AG04449 (cell line): ENCODE measurements around the gene KANSL2.
"Not testable (repeated sequence)": the region's sequence is repeated elsewhere in the genome, so short reads cannot be mapped to it uniquely, and the experiment has no call there.

ENCODE experiments used
- CTCF ChIA-PET: fragments of 350-600 bp; formaldehyde crosslinking; extraction: SDS; loops from one replicate; lab custom pipeline; 2021; ENCODE audit warnings: antibody characterized with exemption; lab: Yijun Ruan, JAX
- POLR2A ChIA-PET: fragments of 400-600, 350-600 bp; formaldehyde crosslinking; extraction: SDS; loops from one replicate; lab custom pipeline; 2020; ENCODE audit warnings: antibody characterized with exemption, inconsistent platforms; lab: Yijun Ruan, JAX
- DNase-seq: peaks from one replicate; pipeline ENCODE4 v3.0.0-alpha.2; 2010; ENCODE audit warnings: low read depth, low spot score
- H3K4me3 ChIP-seq: 2 replicates; pipeline ENCODE4 v1.5.1; 2011; ENCODE audit warnings: low read depth, mild to moderate bottlenecking, control low read depth, low read length
- CTCF ChIP-seq: IDR thresholded peaks from one replicate; pipeline ENCODE4 v1.5.1; 2011; ENCODE audit warnings: mild to moderate bottlenecking, moderate library complexity, low read length, control low read depth, inconsistent platforms; ENCODE audit not compliant: insufficient read depth; ENCODE audit errors: missing control alignments

Gene KANSL2

DNA sequence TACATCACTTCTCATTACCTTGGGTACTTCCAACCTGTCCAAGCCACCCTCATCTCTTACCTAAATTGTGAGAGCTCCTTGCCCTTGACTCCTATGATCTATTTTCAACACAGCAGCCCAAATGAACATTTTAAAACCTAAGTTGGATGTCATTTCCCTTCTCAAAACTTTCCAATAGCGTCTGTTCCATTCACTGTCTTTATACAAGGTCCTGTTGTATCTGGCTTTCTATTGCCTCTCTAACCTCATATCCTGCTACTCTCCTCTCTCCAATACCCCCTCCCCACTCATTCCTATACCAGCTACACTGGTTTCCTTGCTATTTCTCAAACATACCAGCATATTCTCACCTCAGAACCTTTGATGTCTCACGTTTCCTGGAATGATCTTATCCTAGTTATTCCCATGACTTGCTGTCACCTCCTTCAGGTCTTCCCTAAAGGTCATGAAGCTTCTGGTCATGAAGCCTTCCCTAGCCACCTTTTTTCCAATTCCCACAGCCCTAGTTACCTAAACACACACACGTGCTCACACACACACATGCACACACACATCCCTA is 4.1 kb upstream of the KANSL2 start:
- DNase-seq = no peak
- no peak overlapping the region for H3K4me3 ChIP-seq
- ChIA-PET CTCF (interaction anchor here (0.7 kb wide), 1 partner anchor 9 kb away, joined by 4 read pairs; no protein-coding TSS in a partner anchor), POLR2A (no interaction called here)
- no peak for TF ChIP-seq CTCF

DNA sequence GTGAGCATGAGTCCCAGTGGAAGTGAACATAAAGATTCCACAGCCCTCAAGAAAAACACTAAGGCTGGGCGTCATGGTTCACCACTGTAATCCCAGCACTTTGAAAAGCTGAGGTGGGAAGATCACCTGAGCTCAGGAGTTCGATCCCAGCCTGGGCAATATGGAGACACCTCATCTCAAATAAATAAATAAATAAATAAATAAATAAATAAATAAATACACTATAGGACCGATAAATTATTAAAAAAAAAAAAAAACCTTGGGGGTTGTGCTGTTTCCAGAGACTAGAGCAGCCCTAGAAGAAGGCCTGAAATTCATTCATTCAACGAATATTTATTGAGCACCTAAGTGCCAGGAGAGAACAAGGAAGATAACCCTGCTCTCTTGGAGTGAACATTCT is 1.5 kb upstream of the KANSL2 start:
- H3K4me3 ChIP-seq = no peak overlapping the region
- no peak for TF ChIP-seq CTCF
- POLR2A ChIA-PET = no interaction called here
- CTCF ChIA-PET = interaction anchor here (1.9 kb wide), 1 partner anchor 132 kb away, joined by 7 read pairs; no protein-coding TSS in a partner anchor
- no peak for DNase-seq

GRCh38 chr12:48682927-48683326 is 889 bp upstream of the KANSL2 start:
- ChIA-PET POLR2A (interaction anchor here (0.9 to 1.5 kb wide), 3 partner anchors 12 to 106 kb away, joined by 3 to 6 read pairs (median 4); partner anchors contain the start of gene ADCY6), CTCF (interaction anchor here (1.0 to 1.9 kb wide), 4 partner anchors 8 to 132 kb away, joined by 3 to 7 read pairs (median 4); no protein-coding TSS in a partner anchor)
- no peak for DNase-seq
- peak overlapping the region; percentile 72 for H3K4me3 ChIP-seq
- TF ChIP-seq CTCF = no peak

DNA sequence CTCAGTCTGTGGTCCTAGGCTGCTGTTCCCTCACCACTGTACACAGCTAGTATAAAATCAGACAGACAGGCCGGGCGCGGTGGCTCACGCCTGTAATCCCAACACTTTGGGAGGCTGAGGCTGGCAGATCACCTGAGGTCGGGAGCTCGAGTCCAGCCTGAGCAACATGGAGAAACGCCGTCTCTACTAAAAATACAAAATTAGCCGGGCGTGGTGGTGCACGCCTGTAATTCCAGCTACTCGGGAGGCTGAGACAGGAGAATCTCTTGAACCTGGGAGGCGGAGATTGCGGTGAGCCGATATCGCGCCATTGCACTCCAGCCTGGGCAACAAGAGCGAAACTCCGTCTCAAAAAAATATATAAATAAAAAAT is 481 bp upstream of the KANSL2 start:
- peak overlapping the region; percentile 72 for H3K4me3 ChIP-seq
- ChIA-PET CTCF (interaction anchor here (1.0 to 1.9 kb wide), 4 partner anchors 9 to 133 kb away, joined by 3 to 7 read pairs (median 4); no protein-coding TSS in a partner anchor), POLR2A (interaction anchor here (0.9 to 1.5 kb wide), 4 partner anchors 9 to 106 kb away, joined by 3 to 6 read pairs (median 4); partner anchors contain the start of gene ADCY6)
- not testable (repeated sequence) for DNase-seq

DNA sequence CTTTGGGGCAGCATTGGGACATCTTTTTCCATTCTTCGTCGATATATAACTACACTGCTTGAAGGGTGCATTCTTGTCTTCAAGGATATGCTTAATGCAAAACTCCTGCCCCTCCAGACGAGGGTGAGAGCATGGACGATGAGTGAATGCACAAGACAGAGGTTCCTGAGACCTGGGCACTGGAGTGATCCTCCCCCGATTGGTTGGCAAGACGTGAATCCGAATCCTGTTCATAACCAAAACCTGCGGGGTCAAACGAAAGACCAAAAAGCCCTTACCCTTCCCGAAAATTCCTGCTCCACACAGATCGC is 684 bp downstream of the KANSL2 start:
- POLR2A ChIA-PET = interaction anchor here (1.0 kb wide), 1 partner anchor 8 kb away, joined by 3 read pairs; no protein-coding TSS in a partner anchor
- no peak for DNase-seq
- no peak for TF ChIP-seq CTCF
- peak overlapping the region; percentile 90 for H3K4me3 ChIP-seq
- CTCF ChIA-PET = no interaction called here

- H3K4me3 ChIP-seq = peak overlapping the region; percentile 90
- CTCF ChIA-PET = no interaction called here
- POLR2A ChIA-PET = interaction anchor here (0.6 kb wide), 1 partner anchor 158 kb away, joined by 3 read pairs; no protein-coding TSS in a partner anchor
- DNase-seq = no peak
- no peak for TF ChIP-seq CTCF
These were observed 1.2 kb downstream of the KANSL2 start for GRCh38 chr12:48680861-48681260.

DNA sequence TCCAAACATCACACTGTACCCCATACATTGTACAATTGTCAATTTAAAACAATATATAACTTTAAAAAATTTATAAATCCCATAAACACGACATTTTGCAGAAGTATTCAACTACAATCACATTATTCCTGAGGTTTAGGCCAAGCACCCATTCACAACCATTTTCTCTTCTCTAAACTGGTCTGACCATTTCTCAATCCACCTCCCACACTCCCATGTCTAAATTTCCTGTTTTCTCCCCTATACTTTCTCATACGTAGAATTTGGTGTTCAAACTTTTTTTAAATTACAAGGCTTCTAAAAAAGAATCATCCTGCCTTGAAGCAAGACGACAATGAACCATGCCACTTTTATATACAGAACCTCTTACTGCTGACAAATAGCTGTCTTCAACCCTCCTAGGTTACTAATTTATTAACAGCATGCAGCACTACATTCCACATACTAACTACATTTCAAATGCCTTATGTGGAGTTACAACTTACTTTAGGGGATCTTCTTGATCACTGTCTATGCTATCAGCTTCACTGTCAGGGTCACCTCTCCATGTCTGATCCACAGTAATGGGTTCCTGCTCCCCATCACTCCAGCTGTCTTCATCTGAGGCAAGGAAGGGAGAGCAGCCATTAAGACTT is 3.4 kb downstream of the KANSL2 start:
- no peak overlapping the region for H3K4me3 ChIP-seq
- ChIA-PET CTCF (no interaction called here), POLR2A (no interaction called here)
- TF ChIP-seq CTCF = no peak
- no peak for DNase-seq
